GM19099 (cell line): ENCODE results near the gene C16orf92.
A peak's percentile ranks its signal among the peaks of the same experiment; 100 is the strongest.

Experiments
- POLR2A ChIP-seq: IDR thresholded peaks from 3 replicates; pipeline ENCODE4 v1.6.1; 2011; ENCODE audit warnings: low read depth; ENCODE audit not compliant: insufficient read length; ENCODE audit errors: extremely low read depth

Gene C16orf92

DNA sequence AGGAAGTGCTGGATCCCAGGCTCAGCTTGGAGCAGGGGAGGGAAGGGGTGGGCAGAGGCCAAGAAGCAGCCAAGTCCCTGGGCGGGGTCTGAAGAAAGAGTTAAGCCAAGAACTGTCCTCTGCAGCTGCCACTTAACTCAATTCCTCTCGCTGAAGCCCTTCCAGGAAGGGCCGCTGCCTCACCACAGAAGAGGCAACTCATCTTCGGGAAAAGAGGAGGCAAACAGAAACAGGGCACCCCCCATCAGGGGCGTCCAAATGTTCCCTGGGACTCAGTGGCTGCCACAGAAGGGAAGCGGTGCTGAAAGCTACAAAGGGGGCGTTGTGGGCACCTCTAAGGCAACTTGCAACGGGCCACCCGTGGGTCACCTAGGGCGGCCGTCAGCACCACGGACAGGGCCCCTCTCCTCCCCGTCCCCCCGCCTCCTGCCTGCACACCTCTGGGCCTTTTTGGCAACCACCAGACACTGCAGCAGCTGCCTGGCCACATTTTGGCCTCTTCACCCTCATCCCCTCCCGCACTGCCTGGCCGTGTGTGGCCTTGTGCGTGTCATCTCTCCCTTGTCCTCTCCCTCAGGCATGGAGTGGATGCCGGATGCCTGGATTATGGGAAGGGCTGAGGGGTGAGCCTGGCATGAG is 5.6 kb downstream of the C16orf92 start:
- TF ChIP-seq POLR2A, result no peak

DNA sequence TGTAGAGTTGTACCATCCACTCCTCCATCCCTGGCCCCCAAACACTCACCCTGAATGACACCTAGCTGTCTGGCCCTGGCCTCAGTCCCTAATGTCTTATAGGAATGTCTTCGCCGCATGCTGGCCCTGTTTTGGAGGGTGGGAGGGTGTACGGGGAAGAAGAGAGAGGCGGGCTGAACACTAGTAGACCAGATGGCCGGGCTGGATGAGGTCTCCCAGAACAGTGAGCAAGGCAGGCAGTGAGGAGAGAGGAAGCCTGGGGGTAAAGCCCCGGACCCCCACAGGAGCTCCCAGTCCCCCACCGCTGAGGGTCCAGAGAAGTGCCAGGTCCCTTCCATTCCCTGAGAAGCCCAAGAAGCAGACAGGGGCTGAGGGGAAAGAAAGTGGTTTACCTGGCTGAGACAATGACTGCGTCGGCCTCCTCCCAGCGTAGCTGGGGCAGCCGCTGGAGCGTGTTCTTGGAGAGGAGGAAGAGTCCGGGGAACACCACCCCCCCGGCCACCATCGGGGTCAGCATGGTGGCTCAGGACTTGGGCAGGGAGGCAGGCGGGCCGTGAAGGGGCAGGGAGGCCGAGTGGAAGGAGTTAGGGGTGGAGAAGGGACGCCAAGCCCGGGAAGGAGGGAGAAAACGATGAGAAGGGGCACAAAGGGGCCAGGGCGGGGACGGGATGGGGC is 7.2 kb downstream of the C16orf92 start:
- no peak for TF ChIP-seq POLR2A

DNA sequence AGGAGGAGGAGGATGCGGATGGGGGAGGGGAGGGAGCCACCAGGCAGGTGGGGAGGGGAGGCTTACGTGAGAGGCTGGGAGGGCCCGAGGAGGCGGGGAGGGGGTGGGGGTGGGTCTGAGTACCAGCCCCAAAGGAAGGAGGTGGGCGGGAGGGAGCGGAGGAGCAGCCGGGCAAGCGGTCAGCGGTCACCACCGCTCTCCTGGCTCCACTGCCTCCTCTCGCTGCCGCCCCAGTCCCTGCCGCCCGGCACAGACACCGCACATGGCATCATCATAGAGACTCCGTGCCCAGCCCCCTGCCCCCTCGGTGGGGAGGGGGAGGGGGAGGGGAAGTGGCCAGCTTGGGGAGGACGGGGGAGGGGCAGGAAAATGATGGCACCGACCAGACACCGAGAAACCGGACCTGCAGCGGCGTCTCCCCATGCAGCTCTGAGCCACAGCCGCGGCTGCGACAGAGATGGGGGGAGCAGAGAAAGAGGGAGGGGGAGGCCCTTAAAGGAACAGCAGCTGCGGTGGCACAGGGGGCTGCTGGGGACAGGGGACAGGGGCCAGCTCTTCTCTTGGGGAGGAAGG is 7.9 kb downstream of the C16orf92 start, which contains the start of gene TLCD3B:
Gene TLCD3B, minus strand, starts transcription at position 431 of the 573 bp plus-strand sequence. CDS start 744 bp downstream, outside the sequence.
- TF ChIP-seq POLR2A, result no peak

DNA sequence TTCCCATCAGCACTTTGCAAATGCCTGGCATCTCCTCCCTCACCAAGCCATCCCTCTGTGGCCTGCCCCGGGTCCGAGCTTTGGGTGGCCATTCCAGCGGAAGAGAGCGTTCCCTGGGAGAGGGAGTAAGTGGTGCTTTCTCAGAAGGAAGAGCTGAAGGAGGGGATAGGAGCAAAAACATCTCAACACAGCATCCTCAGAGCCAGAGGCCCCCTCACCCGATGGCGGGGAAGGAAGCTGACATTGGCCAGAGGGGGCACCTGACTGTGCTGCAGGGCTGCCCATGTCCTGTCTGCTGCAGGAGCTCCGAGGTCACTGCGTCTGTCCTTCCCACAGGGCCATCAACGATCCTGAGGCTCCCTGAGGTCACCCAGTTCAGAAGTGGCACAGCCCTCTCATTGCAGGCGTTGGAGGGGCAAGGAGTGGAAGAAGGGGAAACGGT is 8.5 kb downstream of the C16orf92 start:
- TF ChIP-seq POLR2A, result no peak

DNA sequence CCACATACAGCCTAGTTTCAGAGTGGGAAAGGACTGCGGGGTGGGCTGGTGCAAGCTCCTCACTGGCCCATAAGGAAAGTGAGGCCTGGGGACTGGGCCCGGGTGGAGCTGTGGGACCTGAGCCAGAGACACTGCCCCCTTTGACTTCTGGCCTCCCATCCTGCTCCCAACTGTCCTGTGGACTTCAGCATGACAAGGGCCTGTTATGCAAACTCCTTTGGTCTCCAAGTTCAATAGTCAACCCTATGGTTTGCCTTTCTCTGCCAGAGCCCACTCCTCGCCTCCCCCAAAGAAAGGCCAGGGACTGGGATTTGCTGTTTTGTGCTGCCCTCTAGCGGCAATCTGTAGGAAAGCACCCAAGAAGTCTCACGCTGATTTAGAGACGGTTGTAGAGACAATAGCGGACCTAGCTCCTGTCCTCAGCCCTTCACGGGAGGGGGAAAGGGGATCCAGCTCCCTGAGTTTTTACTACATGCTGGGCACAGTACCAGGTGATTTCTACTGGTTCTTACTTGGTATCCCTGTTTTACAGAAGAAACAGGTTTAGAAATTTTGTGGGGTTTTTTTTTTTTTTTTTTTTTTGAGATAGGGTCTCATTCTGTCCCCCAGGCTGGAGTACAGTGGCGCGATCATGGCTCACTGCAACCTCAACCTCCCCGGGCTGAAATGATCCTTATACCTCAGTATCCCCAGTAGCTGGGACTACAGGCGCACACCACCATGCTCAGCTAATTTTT is 9.3 kb downstream of the C16orf92 start:
- TF ChIP-seq POLR2A, result no peak

DNA sequence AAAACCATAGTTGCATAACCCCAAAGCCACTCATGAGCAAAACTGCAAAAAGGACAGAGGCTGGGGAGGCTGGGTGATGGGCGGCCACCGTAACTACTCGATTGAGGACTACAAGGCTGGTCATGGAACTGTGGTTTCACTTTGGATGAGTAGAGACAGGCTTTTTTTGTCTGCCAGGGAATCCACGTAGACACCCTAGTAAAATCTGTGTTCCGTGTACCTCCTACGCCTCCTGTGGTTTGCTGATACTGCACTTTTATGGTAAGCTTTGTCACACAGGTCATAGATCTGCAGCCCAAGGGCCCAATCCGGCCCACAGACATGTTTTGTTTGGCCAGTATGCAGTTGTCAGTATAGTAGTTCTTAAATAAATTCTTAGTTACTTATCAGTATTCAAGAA is 10.3 kb downstream of the C16orf92 start:
- TF ChIP-seq POLR2A, result no peak

DNA sequence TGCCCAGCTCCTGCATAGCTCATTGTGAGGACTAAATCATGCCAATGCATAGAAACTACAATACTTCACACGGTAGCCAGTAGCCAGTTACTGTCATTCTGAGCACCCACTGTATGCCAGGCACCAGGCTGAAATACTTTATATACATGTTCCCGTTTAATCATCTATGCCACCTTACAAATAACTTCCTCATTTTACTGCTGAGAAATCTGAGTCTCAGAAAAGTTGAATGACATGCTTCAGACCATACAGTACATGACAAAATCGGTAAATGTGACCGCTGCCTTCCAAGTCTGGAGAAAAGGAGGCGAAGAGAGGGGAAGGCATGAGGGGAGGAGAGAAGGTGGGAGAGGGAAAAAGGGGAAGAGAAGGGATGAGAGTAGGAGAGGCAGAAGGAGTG is 17.2 kb downstream of the C16orf92 start:
- TF ChIP-seq POLR2A, result no peak

DNA sequence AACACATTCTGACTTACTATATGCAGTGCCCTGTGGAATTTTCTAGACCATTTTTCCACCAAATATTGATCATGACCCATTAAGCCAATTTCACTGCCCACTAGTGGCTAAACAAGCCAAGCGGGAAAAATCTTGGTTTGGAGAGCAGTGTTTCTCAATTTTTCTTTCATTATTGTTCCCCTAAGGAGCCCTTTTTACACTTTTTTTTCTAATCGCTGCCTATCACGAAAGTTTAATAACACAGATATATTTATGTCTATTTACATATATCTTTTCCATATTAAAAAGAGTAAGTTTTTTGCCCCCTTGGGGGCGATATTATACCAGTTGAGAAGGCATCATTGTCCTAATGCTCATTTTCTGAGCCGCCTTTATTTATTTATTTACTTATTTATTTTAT is 18.8 kb downstream of the C16orf92 start:
- TF ChIP-seq POLR2A, result no peak

DNA sequence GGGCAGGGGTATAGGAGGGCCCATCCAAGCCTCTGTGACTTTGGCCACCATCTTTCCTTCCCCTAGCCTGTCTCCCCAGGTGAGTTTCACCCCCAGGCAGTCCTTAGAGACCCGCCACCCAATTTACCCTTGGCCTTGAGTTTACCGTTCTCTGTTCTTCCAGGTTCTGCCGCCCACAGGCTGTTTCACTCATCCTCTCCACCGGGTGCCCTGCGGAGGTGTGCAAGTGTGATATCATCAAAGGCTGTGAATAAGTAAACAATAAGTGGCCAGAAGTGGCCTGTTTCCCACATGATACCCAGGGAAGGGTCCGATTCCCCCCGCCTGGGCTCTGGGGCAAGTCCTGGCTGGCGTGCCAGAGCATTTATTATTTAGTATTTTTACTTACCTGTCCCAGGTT is 23.2 kb downstream of the C16orf92 start:
- TF ChIP-seq POLR2A, result no peak

DNA sequence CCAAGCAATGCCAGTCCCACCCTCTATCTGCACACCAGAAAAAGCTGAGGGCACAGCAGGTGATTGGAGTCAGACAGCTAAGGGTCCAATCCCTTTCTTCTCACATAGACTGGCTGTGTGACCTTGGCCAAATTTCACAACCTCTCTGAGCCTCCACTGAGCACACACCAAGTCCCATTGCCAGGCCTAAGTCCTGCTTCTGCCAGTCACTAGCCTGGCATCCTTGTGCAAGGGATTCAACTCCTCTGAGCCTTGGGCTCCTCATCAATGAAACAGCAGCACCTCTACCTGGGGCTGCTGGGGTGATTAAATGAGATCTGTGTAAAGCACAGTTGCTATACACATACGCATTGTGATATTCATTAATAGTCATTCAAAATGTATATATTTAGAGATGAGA is 23.6 kb downstream of the C16orf92 start:
- TF ChIP-seq POLR2A, result no peak

DNA sequence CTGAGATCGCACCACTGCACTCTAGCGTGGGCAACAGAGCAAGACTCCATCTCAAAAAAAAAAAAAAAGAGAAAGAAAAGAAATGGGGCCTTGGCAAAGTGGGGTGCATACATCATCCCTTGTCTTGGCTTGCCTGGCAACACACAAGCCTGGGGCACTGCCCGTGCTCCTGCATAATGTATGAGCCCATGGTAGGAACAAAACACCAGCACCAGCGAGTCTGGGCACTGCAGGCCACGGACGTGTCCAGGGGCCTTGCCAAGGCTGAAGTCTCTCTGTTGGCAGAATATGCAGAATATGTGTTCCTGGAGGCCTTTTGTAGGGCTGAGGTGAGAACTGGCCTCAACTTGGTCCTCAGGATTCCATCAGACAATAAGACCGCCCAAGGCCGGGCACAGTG is 26.9 kb downstream of the C16orf92 start:
- no peak for TF ChIP-seq POLR2A

DNA sequence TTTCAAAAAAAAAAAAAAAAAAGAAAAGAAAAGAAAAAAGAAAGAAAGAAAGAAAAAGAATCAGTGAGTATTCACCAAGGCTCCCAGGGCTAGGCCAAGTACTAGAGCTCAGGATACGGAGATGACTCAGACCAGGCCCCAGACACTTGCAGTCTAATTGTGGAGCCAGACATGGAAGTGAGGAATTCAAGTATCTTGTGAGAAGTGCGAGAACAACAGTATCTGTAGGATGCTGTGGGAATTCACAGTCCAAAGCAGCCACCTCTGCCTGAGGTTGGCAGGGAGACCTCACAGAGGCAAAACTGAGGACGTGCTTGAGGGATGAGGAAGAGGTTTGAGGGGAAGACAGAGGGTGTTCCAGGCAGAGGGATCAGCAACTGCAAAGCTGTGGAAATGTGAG is 28.5 kb downstream of the C16orf92 start:
- TF ChIP-seq POLR2A, result no peak

DNA sequence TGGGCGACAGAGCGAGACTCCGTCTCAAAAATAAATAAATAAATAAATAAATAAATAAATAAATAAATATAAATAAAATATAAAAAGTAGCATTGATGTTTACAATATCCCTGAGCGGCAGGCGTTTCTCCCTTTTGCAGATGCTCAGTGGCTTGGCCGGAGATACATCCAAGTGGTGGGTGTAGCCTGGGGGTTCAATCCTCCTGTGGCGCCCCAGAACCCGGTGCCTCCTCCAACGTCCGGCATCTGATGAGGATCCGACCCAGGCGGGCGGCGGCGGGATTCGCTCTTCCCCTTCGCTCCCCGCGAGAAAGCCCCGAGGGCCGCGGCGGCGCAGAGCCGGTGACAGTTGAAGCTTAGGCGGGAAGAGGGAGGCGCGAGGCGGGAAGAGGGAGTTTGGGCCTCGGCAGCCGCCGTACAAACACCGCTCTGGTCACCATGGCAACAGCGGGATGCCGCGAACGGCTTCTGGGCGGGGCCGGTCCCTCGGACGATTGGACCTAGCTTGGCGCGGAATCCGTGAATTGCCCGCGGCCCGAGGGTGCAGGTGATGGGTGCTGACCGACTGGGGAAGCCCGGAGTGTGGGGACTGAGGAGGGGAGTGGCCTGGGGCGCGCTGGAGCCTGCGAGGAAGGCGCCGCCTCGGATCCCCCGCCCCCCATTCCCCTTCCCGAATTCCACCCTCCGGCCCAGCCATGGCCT is 29.8 kb downstream of the C16orf92 start:
- peak; percentile 48 for TF ChIP-seq POLR2A

DNA sequence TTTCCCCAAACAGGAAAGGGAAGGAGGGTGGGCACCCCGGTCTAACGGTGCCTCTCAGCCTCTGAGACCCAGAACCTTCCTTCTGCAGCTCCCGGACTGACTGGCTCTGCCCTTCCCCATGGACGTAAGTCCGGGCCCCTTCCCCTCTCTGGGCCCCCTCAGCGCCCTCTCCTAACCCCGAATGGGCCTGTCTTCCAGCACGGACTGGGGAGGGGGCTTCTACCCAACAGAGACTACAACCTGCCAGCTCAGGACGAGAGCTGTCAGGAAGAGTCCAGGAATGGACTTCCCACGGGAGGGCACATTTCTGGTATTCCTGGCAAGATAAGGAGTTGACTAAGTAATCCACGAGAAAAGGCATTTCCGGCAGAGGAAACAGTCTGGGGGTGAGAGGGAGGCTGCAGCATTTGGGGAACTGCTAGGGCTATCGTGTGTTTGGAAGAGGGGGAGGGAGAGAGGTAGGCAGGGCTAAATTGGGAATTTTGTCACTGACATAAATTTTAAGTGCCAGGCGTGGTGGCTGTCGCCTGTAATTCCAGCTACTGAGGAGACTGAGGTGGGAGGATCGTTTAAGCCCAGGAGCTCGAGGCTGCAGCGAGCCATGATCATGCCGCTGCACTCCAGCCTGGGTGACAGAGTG is 30.5 kb downstream of the C16orf92 start:
- TF ChIP-seq POLR2A, result no peak

DNA sequence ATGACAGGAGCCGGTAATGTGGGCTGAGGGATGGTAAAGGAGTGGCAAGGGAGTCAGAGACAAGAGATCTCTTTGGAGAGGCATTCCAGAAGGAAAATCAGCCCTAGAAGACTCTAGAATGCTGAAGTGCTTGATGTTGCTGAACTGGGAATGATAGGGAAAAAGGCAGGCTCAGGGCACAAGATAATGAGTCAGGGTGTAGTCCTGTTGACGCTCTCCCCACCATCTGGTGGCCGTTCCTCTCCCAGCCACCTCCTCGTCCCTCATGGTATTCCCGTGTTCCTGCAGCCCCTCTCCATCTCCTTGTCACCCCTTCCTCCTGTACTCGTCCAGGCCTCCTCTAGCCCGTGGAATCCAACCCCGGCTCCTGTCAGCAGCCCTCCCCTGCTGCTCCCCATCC is 31.5 kb downstream of the C16orf92 start:
- TF ChIP-seq POLR2A, result no peak

DNA sequence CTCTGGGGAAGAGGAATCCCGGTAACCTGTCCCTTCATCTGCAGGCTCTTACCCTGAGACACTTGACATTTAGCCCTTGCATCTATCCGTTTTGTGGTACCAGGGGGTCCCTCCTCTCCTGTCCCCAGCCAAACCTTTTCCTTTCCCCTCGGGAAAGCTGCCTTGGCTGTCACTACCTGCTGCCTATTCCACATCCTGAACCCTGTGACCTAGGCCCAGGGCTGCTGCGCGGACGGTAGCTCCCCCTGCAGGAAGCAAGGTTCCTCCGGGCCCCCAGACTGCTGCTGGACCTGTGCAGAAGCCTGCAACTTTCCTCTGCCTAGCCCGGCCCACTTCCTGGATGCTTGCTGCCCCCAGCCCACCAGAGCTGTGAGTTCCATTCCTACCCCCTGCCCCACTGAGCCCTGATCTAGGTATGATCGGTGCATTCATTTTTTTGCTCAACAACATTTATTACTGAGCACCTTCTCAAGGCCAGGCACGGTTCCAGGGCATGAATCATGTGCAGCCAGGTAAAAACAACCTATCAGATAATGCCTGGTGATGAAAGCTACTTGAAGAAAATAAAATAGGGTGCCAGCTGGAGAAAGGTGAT is 32.1 kb downstream of the C16orf92 start:
- no peak for TF ChIP-seq POLR2A
